Lung (tissue), 16 donors: ENCODE data around the gene ZC3H8. TPM values are rescaled to one million over a fixed set of nuclear protein-coding genes. Genes with fewer than 3 reads are reported as not detected.

ENCODE experiments used
- ATAC-seq: fragments of 200-7000 bp; cut with Tn5 transposase; one replicate; pipeline ENCODE4 v1.9.1; 2020; ENCODE audit warnings: moderate number of reproducible peaks; ENCODE audit not compliant: insufficient read depth, low FRiP score
- DNase-seq, 3 donors: peaks; one replicate each; pipeline ENCODE4 v3.0.0-alpha.2; 2013 to 2017
- H3K27ac ChIP-seq, 2 donors: one replicate each; pipeline ENCODE4 v1.5.1; 2013; ENCODE audit warnings: mild to moderate bottlenecking in 2 of 2, moderate library complexity in 2 of 2, control low read depth in 1 of 2, inconsistent platforms in 1 of 2, low read depth in 1 of 2, low read length in 1 of 2
- H3K27me3 ChIP-seq, 3 donors: one replicate each; pipeline ENCODE4 v1.5.1; 2013; ENCODE audit warnings: low read length in 2 of 3; ENCODE audit not compliant: control insufficient read depth in 3 of 3, insufficient read depth in 3 of 3
- H3K36me3 ChIP-seq, 4 donors: one replicate each; pipeline ENCODE4 v1.5.1; 2013; ENCODE audit warnings: low read length in 4 of 4, mild to moderate bottlenecking in 1 of 4, moderate library complexity in 1 of 4; ENCODE audit not compliant: control insufficient read depth in 4 of 4, insufficient read depth in 4 of 4
- H3K4me1 ChIP-seq, 5 donors: one replicate each; pipeline ENCODE4 v1.5.1; 2013; ENCODE audit warnings: low read length in 5 of 5, mild to moderate bottlenecking in 2 of 5, moderate library complexity in 1 of 5; ENCODE audit not compliant: control insufficient read depth in 5 of 5, insufficient read depth in 5 of 5
- H3K4me3 ChIP-seq: one replicate; pipeline ENCODE4 v1.5.1; 2013; ENCODE audit warnings: mild to moderate bottlenecking, control low read depth, moderate library complexity
- H3K9ac ChIP-seq, 2 donors: one replicate each; pipeline ENCODE4 v1.5.1; 2013; ENCODE audit warnings: low read length in 2 of 2, control low read depth in 1 of 2; ENCODE audit not compliant: insufficient read depth in 1 of 2
- H3K9me3 ChIP-seq, 4 donors: one replicate each; pipeline ENCODE4 v1.5.1; 2013; ENCODE audit warnings: low read length in 3 of 4, mild to moderate bottlenecking in 1 of 4, moderate library complexity in 1 of 4; ENCODE audit not compliant: control insufficient read depth in 4 of 4, insufficient read depth in 3 of 4
- CTCF ChIP-seq: IDR thresholded peaks from 2 replicates; pipeline ENCODE4 v1.5.1; 2012; ENCODE audit warnings: mild to moderate bottlenecking; ENCODE audit errors: control extremely low read depth, extremely low read depth
- WGBS, 2 donors: extraction: QIAGEN DNeasy Blood & Tissue Kit; methylation state at CpG; one replicate each; pipeline ENCODE4 v1.1.7; 2013; 5-methylcytosine and 5-hydroxymethylcytosine counted together
- long read RNA-seq, 5 donors: transcript quantifications; one replicate each; lab custom pipeline, GENCODE V29; 2026
- polyA plus RNA-seq, 2 donors: library from polyadenylated mRNA; stranded (reverse); fragments of 200-250 nt; gene quantifications; one replicate each; pipeline ENCODE4 v1.2.1, GENCODE V29; 2013
- total RNA-seq, 2 donors: library from RNA; depleted of rRNA in 1 of 2; stranded (reverse); fragments of >200 nt in 1 of 2; gene quantifications; one replicate each; pipeline ENCODE4 v1.2.1, GENCODE V29; 2014 to 2021
- donor health status: control.
- donor health status: control.
- donor health status: Bipolar disorder and iron deficiency.
- donor health status: healthy.
- donor health status: DM: yes; HTN: yes; CAD: no.

The ZC3H8 gene
- total RNA-seq (10 to 100 TPM in 1 of 2 donors, 1 to 10 TPM in 1; 6.5 to 24.9 TPM), polyA plus RNA-seq (1 to 10 TPM; 2.1 to 4.1 TPM)
- long read RNA-seq, donor 1, full-length matches to known transcripts = 7 of 12 reads
- long read RNA-seq, donor 1, partial matches to known transcripts = 5 of 12 reads
- long read RNA-seq, donor 1, other reads (novel, unspliced or antisense) = 0 of 12 reads
- long read RNA-seq, donor 2, partial matches to known transcripts = 0 of 1 reads
- long read RNA-seq, donor 2, other reads (novel, unspliced or antisense) = 0 of 1 reads
- long read RNA-seq, donor 3, full-length matches to known transcripts = 8 of 8 reads
- long read RNA-seq, donor 3, partial matches to known transcripts = 0 of 8 reads
- long read RNA-seq, donor 3, other reads (novel, unspliced or antisense) = 0 of 8 reads
- long read RNA-seq, donor 4, transcript ZC3H8-207 (2 exons, 319 nt) = major isoform, 5 of 5 reads
- long read RNA-seq, donor 4, partial matches to known transcripts = 0 of 5 reads
- long read RNA-seq, donor 4, other reads (novel, unspliced or antisense) = 0 of 5 reads
- long read RNA-seq, donor 5, full-length matches to known transcripts = 3 of 3 reads
- long read RNA-seq, donor 5, partial matches to known transcripts = 0 of 3 reads
- long read RNA-seq, donor 5, other reads (novel, unspliced or antisense) = 0 of 3 reads

DNA sequence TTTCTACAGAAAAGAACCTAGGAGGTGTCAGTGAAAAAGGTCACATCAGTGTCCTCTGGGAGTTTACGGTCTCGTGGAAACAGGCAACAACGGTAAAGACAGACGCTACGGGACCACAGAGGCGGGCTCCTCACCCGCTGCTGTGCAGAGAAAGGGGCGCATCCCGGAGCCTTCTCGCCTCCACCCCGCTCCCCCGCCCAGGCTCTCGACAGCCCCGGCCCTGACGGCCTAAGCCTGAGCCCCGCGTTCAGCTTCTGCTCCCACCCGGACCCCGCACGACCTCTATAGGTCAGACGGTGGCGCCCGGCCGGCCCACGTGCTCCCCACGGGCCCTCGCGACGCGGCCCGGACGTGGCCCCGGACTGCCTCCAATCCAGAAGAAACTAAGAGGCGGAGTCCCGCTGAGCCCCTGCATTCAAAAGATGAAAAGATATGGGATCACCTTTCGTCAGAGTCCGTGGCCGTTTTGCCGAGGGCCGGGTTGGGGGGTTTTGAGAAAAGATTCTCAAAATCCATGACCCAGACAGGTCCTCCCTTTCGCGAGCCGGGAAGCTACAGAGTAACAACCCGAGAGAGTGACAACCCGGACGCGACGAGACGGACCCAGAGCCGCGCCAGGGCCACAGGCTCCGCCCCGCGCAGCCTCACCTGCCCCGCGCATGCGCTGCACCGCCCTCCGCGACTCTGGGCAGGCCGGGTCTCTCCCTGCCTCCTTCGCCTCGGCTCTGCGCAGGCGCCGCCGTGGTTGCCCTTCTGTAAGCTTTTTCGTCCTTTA is at the start of gene ZC3H8:
Gene ZC3H8, minus strand, starts transcription at position 577 of the 775 bp plus-strand sequence. Its CDS starts 61 bp downstream, at position 516.
- H3K4me3 ChIP-seq = peak within 1 kb of the TSS; percentile 47
- H3K27ac ChIP-seq = peak within 1 kb of the TSS; percentile 82 to 87
- no peaks in the 10 kb centered on the region for H3K36me3 ChIP-seq
- peaks cover 0 to 8% (median 3%) of the 10 kb centered on the region in 5 donors for H3K4me1 ChIP-seq
- ATAC-seq (peak; percentile 98), DNase-seq (peak; percentile 93 to 95 (median 94))
- no peaks in the 10 kb centered on the region for H3K9me3 ChIP-seq
- TF ChIP-seq CTCF = no peak
- H3K27me3 ChIP-seq = no peaks in the 10 kb centered on the region
- peak within 1 kb of the TSS; percentile 50 to 76 for H3K9ac ChIP-seq
- 0 to 1% methylated on average over 64 to 68 of the region's 68 CpGs for WGBS, 2 donors

DNA sequence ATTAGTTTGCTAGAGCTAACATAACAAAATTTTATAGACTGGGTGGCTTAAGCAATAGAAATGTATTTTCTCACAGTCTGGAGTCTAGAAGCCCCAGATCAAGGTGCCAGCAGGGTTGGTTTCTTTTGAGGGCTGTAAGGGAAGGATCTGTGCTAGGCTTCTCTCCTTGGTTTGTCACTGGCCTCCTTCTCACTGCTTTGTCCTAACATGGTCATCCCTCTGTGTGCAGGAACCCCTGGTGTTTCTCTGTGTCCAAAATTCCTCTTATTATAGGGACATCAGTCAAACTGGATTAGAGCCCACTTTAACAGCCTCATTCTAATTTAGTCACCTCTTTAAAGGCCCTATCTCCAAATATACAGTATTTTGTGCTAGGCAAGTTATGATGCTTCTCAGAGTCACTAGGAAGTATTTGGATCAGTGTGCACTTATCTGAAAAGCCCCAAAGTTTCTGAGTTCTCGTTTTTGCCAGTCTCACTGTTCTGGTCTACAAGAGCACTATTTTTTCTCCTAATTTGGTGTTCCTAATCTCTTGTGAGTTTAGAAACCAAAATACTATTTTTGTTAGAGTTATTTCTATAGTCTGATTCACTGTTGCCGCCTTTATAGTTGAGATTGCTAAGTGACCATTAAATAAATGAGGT is 49.6 kb upstream of the ZC3H8 start:
- no peak overlapping the region for H3K27ac ChIP-seq
- no peak for TF ChIP-seq CTCF
- H3K9ac ChIP-seq = no peak overlapping the region
- H3K4me3 ChIP-seq = no peak overlapping the region
- H3K4me1 ChIP-seq = no peaks in the 10 kb centered on the region
- no peak for DNase-seq
- H3K9me3 ChIP-seq = no peaks in the 10 kb centered on the region
- no peaks in the 10 kb centered on the region for H3K27me3 ChIP-seq
- WGBS, 2 donors = 80 to 85% methylated on average over 2 of the region's 2 CpGs
- peaks cover 2 to 10% (median 6%) of the 10 kb centered on the region in 4 donors for H3K36me3 ChIP-seq
- ATAC-seq = no peak

- no peak overlapping the region for H3K27ac ChIP-seq
- no peak overlapping the region for H3K9ac ChIP-seq
- DNase-seq (no peak), ATAC-seq (no peak)
- no peaks in the 10 kb centered on the region for H3K4me1 ChIP-seq
- H3K4me3 ChIP-seq = no peak overlapping the region
- no peaks in the 10 kb centered on the region for H3K9me3 ChIP-seq
- no peak for TF ChIP-seq CTCF
- no peaks in the 10 kb centered on the region for H3K27me3 ChIP-seq
- H3K36me3 ChIP-seq = peaks cover 0 to 7% (median 5%) of the 10 kb centered on the region in 4 donors
Measured at GRCh38 chr2:112301973-112302372, 47.1 kb upstream of the ZC3H8 start.
